Gastrocnemius medialis (tissue), 4 donors: ENCODE measurements around the gene STYK1. TPM values are rescaled to one million over a fixed set of nuclear protein-coding genes. Genes with fewer than 3 reads are reported as not detected.

Experiments used
- ATAC-seq, 2 donors: fragments of 150-250 bp; one replicate each; pipeline ENCODE4 v1.9.1; 2016
- DNase-seq, 2 donors: peaks; one replicate each; pipeline ENCODE4 v3.0.0-alpha.2; 2019
- H3K27ac ChIP-seq, 4 donors: fragments of 200-600 bp; sonication (generic); 1 replicate in 1 of 4; 2 replicates in 3 of 4; pipeline ENCODE4 v1.5.1; 2016 to 2018; ENCODE audit warnings: mild to moderate bottlenecking in 2 of 4, moderate library complexity in 1 of 4
- H3K27me3 ChIP-seq, 3 donors: fragments of 200-600 bp; sonication (generic) in 2 of 3; 1 replicate in 1 of 3; 2 replicates in 2 of 3; pipeline versions ENCODE4 v1.5.1 to v1.6.0; 2016 to 2019; ENCODE audit warnings: mild to moderate bottlenecking in 1 of 3, moderate library complexity in 1 of 3
- H3K36me3 ChIP-seq, 2 donors: fragments of 200-600 bp; sonication (generic) in 1 of 2; one replicate each; pipeline ENCODE4 v1.5.1; 2017 to 2018
- H3K4me1 ChIP-seq, 2 donors: fragments of 200-600 bp; sonication (generic) in 1 of 2; one replicate each; pipeline ENCODE4 v1.5.1; 2016 to 2017; ENCODE audit warnings: mild to moderate bottlenecking in 2 of 2
- H3K4me3 ChIP-seq, 4 donors: fragments of 200-600 bp; sonication (generic) in 3 of 4; 1 replicate in 1 of 4; 2 replicates in 3 of 4; pipeline ENCODE4 v1.5.1; 2016 to 2019; ENCODE audit warnings: mild to moderate bottlenecking in 2 of 4
- H3K9me3 ChIP-seq, 3 donors: fragments of 200-600 bp; sonication (generic) in 2 of 3; 1 replicate in 1 of 3; 2 replicates in 2 of 3; pipeline ENCODE4 v1.5.1; 2016 to 2019
- POLR2A ChIP-seq, 2 donors: fragments of 450-650 bp; IDR thresholded peaks; one replicate each; pipeline ENCODE4 v1.6.1; 2017; ENCODE audit warnings: antibody characterized with exemption in 2 of 2, mild to moderate bottlenecking in 2 of 2, moderate library complexity in 2 of 2
- in situ Hi-C, 4 donors: fragments of 200-750 bp; cut with MboI; loops; one replicate each; pipeline versions ENCODE4 v1.15.0 to v1.8.0; 2017; ENCODE audit warnings: low sequenced_read_pairs in 4 of 4
- intact Hi-C: fragments of 100-400 bp; cut with DNase I; formaldehyde crosslinking; loops from one replicate; pipeline ENCODE4 v1.15.1; 2023; ENCODE audit warnings: low total_unique reads
- total RNA-seq, 4 donors: library from RNA; depleted of rRNA; stranded (reverse); fragments of >200 nt; gene quantifications; one replicate each; pipeline versions ENCODE4 v1.1.0 to v1.2.3, GENCODE V29; 2016
- TF ChIP-seq, protein P1 (sequence below), 5 experiments: fragments of 450-650 bp in 3 of 5; fragments of 200-600 bp in 2 of 5; sonication (generic) in 2 of 5; IDR thresholded peaks in 4 of 5; conservative IDR thresholded peaks in 1 of 5; 1 replicate in 4 of 5; 2 replicates in 1 of 5; pipeline ENCODE4 v1.5.1; 2016 to 2019; ENCODE audit warnings: antibody characterized with exemption in 5 of 5, mild to moderate bottlenecking in 3 of 5, moderate library complexity in 3 of 5

STYK1 gene
- total RNA-seq, 4 donors from 2014 or later = 0.12 TPM; not detected in 3

- Histone ChIP-seq H3K4me3 (no peak overlapping the region), H3K27ac (no peak overlapping the region), H3K4me1 (peaks cover 8 to 19% of the 10 kb centered on the region in 2 donors), H3K9me3 (no peaks in the 10 kb centered on the region), H3K36me3 (peaks cover 0 to 8% of the 10 kb centered on the region in 2 donors), H3K27me3 (no peaks in the 10 kb centered on the region)
- DNase-seq = no peak
- TF ChIP-seq, protein P1, sequence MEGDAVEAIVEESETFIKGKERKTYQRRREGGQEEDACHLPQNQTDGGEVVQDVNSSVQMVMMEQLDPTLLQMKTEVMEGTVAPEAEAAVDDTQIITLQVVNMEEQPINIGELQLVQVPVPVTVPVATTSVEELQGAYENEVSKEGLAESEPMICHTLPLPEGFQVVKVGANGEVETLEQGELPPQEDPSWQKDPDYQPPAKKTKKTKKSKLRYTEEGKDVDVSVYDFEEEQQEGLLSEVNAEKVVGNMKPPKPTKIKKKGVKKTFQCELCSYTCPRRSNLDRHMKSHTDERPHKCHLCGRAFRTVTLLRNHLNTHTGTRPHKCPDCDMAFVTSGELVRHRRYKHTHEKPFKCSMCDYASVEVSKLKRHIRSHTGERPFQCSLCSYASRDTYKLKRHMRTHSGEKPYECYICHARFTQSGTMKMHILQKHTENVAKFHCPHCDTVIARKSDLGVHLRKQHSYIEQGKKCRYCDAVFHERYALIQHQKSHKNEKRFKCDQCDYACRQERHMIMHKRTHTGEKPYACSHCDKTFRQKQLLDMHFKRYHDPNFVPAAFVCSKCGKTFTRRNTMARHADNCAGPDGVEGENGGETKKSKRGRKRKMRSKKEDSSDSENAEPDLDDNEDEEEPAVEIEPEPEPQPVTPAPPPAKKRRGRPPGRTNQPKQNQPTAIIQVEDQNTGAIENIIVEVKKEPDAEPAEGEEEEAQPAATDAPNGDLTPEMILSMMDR (IDR thresholded peaks at IDR 0.05 in 4 of 5, conservative IDR thresholded peaks at IDR 0.05 in 1 of 5) = no peak
- no peak for TF ChIP-seq POLR2A (IDR thresholded peaks at IDR 0.05)
- in situ Hi-C loops (loop anchor here in 2 of 4 donors (10.0 kb wide), 2 partner anchors 64 to 66 kb away; no protein-coding TSS in a partner anchor), intact Hi-C loops (loop anchor here (5.0 to 10.0 kb wide), 2 partner anchors 63 to 796 kb away; no protein-coding TSS in a partner anchor)
- peak; percentile 31 to 61 for ATAC-seq
Observed at GRCh38 chr12:10689146-10689545, 15.3 kb upstream of the STYK1 start.

GRCh38 chr12:10688042-10688441 is 14.2 kb upstream of the STYK1 start:
- DNase-seq (no peak), ATAC-seq (no peak)
- H3K4me3 ChIP-seq = no peak overlapping the region
- H3K36me3 ChIP-seq = peaks cover 0 to 8% of the 10 kb centered on the region in 2 donors
- no peaks in the 10 kb centered on the region for H3K9me3 ChIP-seq
- H3K4me1 ChIP-seq = peaks cover 8 to 19% of the 10 kb centered on the region in 2 donors
- H3K27me3 ChIP-seq = no peaks in the 10 kb centered on the region
- in situ Hi-C loops (loop anchor here in 2 of 4 donors (10.0 kb wide), 2 partner anchors 63 to 67 kb away; no protein-coding TSS in a partner anchor), intact Hi-C loops (loop anchor here (5.0 to 10.0 kb wide), 2 partner anchors 64 to 797 kb away; no protein-coding TSS in a partner anchor)
- no peak for TF ChIP-seq POLR2A (IDR thresholded peaks at IDR 0.05)
- TF ChIP-seq, protein P1 (IDR thresholded peaks at IDR 0.05 in 4 of 5, conservative IDR thresholded peaks at IDR 0.05 in 1 of 5) = no peak
- no peak overlapping the region for H3K27ac ChIP-seq

- no peaks in the 10 kb centered on the region for H3K36me3 ChIP-seq
- DNase-seq (no peak), ATAC-seq (no peak)
- no peak overlapping the region for H3K27ac ChIP-seq
- H3K27me3 ChIP-seq = peaks cover 18 to 25% (median 24%) of the 10 kb centered on the region in 3 donors
- peaks cover 5 to 6% of the 10 kb centered on the region in 2 donors for H3K4me1 ChIP-seq
- intact Hi-C loops = no loop called here
- no peaks in the 10 kb centered on the region for H3K9me3 ChIP-seq
- no peak overlapping the region for H3K4me3 ChIP-seq
- in situ Hi-C loops = no loop called here
- TF ChIP-seq POLR2A (IDR thresholded peaks at IDR 0.05) = no peak
- TF ChIP-seq, protein P1 (IDR thresholded peaks at IDR 0.05 in 4 of 5, conservative IDR thresholded peaks at IDR 0.05 in 1 of 5) = no peak
Observed at GRCh38 chr12:10672231-10672868, 1.5 kb downstream of the STYK1 start.

DNA sequence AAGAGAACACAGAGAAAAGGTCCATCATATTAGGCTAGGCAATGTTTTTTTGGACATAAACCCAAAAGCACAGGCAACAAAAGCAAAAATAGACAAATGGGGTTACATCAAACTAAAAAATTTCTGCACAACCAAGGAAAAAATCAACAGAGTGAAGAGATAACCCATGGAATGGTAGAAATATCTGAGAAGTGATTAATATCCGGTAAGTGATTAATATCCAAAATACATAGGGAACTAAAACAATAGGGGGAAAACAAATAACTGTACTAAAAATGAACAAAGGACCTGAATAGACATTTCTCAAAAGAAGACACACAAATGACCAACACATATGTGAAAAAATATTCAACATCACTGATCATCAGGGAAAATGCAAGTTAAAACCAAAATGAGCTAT is 4.3 kb downstream of the STYK1 start:
- peaks cover 5 to 6% of the 10 kb centered on the region in 2 donors for H3K4me1 ChIP-seq
- peaks cover 18 to 24% (median 21%) of the 10 kb centered on the region in 3 donors for H3K27me3 ChIP-seq
- intact Hi-C loops = no loop called here
- ATAC-seq (no peak), DNase-seq (no peak)
- H3K36me3 ChIP-seq = no peaks in the 10 kb centered on the region
- in situ Hi-C loops = no loop called here
- no peaks in the 10 kb centered on the region for H3K9me3 ChIP-seq
- H3K27ac ChIP-seq = no peak overlapping the region
- TF ChIP-seq POLR2A (IDR thresholded peaks at IDR 0.05) = no peak
- TF ChIP-seq, protein P1 (IDR thresholded peaks at IDR 0.05 in 4 of 5, conservative IDR thresholded peaks at IDR 0.05 in 1 of 5) = no peak
- no peak overlapping the region for H3K4me3 ChIP-seq
